ENCODE measurements around the gene RRP8.

RRP8 gene

DNA sequence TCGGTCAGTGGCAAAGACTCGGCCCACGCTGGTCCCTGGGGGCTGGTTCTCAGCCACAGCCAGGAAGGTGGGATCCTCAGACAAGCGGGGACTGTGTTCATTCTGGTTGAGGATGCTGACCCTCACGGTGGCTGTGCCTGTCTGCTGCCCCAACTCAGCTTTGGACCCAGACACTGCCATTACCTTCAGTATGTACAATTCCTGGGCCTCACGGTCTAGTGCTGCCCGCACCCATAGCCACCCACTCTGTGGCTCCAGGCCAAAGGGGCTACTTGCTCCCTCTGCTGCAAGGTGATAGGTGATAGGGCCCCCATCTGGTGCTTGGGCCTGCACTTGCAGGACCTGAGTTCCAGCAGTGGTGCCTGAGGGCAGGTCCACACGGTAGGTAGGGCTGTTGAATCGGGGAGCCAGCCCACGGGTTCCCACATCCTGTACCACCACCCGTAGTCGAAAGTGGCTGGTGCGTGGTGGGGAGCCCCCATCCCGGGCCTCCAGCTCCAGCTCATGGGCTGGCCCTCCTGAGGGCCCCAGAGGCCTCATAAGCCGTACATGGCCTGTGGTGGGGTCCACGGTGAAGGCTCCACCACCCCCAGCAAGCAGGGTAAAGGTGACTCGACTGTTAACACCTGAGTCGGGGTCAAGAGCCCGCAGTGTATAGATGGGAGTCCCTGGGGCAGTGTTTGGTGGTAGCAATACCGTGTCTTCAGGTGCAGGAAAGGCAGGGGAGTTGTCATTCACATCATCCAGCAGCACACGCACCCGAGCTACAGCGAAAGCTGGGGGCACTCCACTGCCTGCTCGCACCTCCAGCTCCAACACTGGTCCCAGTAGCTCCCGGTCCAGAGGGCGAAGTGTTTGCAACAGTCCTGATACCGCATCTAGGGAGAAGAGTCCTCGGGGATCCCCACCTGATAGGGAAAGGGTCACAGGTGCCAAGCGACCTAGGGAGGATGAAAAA, 29.0 kb upstream of the RRP8 start:
- DNase-seq (ENCODE audit: low read depth), result no peak

DNA sequence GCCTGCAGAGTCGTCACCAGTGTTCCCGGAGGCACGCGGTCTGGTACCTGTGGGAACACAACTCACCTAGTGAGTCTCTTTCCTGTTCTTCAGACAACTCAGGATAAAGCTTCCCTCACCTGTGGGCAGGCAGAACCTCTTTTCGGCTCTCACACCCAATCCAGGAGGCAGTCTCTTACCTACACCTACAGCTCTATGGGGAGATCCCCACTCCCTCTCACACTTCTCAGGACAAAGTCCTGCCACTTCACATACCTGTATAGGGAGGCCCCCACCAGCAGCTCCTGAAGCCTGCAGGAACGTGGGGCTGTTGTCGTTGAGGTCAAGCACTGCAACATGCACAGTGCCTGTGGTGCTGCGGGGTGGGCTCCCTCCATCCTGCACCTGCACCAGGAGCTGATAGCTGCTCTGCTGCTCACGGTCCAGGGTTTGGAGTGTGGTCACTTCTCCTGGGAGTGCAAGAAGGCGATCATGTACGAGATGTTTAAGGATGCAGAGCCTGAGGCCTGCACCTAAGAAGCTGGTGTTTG, 28.0 kb upstream of the RRP8 start:
- DNase-seq (ENCODE audit: low read depth), result no peak

DNA sequence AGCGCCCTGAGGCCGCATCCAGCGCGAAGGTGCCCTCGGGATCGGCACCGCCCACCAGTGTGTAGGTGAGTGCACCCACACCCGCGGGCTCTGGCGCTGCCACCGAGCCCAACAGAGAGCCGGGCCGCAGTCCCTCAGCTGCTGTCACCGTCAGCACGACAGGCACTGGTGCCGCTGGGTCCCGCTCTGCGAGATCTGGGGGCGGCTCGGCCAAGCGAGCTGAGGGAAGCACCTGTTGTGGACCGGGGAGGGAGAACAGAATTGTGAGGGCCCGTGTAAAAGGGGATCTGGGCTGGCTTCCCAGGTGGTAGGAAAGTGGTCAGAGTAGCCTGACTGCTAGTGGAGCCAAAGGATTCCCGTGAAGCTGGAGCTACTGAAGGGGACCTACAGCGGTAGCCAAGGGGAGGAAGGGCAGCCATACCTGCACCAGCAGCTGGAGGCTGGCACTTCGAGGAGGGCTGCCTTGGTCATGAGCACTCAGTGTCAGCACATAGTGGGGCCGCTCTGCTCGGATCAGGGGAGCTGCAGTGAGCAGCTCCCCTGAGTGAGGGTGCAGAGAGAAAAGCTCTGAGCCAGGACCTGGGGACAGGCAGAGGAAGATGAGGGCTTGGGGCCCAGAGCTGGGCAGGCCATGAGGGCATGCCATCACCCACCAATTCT, 27.3 kb upstream of the RRP8 start:
- no peak for DNase-seq (ENCODE audit: low read depth)

DNA sequence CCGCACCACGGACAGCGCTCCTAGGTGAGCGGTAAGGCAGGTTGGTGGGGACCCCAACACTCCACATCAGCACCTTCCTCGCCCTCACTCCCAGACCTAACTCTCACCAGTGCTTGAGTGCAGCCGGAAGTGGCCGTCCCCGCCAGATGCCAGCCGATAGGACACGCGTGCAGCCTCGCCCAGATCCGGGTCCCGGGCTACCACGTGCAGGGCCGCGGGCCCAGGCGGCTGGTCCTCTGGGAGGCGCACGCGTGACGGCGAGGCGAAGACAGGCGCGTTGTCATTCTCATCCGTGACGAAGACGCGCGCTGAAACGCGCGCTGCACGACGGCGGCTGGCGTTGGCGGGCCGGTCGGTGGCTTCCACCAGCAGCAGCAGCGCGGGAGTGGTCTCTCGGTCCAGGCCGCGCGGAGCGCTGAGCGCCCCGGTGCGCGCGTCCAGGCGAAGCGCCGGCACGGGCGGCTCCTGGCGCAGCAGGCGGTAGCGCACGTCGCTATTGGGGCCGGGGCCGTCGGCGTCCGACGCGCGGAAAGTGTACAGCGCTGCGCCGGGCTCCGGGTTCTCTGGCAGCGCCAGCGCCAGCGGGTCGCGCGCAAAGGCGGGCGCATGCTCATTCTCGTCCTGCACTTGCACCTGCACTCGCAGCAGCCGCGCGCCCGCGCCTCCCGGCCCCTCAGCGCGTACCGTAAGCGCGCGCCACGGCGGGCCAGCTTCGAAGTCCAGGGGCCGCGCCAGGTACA, 26.6 kb upstream of the RRP8 start:
- no peak for DNase-seq (ENCODE audit: low read depth)

DNA sequence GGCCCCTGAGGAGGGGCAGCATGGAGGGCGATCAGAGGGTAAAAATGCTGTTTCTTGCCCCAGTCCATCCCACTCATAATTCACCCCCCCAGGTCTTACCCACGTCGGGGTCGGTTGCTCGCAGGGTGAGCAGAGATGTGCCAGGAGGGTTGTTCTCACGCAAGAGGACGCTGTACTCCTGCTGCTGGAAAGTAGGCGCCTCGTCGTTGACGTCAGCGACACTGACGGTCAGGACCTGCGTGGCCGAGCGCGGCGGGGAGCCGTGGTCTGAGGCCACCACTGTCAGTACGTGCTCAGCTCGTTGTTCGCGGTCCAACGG, 26.1 kb upstream of the RRP8 start:
- no peak for DNase-seq (ENCODE audit: low read depth)

DNA sequence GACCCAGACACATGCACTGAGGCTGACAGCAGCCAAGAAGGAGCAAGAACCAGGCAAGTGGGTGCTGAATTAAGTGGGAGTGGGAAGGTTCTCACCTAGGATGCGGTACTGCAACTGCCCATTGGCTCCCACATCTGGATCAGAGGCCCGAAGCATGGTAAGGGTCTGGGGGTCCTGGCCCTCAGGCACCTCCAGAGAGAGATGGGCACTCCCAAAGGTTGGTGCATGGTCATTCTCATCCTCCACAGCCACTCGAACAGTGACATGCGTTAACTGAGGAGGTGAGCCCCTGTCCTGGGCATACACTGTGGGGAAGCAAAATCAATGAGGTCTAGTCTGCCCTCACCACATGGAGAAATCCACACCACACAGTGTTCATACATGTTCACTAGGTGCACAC, 25.1 kb upstream of the RRP8 start:
- no peak for DNase-seq (ENCODE audit: low read depth)

DNA sequence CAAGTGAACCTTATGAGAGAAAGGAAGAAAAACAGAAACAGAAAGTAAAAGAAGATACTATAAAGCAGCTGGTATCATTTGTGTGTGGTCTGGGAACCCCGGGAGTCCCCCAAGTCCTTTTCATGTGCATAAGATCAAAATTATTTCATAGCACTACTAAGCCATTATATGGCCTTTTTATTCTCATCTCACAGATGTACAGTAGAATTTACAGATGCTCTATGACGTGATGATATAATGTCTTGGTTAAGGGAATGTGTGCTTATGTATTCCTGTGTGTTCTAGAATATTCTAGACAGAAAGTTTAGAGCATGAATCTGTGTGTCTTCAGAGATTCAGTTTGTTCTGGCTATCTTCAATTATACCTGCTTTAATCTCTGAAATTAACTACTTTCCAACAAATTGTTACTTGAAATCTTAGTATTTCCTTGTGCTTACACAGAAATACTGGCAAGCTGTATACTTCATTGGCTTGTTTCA, 24.4 kb upstream of the RRP8 start:
- DNase-seq (ENCODE audit: low read depth), result no peak

DNA sequence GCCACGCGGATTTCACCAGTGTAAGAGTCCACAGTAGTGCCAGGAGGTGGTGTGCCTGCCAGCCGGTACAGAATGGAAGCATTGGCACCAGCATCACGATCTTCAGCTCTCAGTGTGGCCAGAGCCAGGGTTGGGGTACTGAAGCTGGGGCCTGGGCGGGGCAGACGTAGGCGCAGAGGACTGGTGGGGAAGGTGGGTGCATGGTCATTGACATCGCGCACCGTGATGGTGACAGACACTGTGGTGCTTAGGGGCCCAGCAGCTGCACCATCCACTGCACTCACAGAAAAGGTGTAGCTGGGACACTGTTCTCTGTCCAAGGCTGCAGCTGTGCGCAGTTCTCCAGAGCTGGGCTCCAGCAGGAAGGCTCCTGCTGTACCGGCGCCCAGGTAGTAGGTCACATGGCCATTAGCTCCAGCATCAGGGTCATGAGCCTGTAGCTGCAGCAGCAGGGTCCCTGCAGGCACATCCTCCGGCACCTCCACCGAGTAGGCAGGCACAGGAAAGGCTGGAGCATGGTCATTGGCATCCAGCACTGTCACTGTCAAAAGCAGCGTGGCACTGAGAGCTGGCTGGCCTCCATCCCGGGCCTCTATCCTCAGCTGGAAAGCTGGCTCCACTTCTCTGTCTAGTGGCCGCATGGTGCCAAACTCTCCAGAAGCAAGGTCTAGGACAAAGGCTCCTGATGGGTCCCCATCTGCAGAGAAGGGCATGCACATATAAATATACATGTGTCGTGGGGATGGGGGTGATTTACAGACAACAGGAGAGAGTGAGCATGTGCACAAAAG, 23.8 kb upstream of the RRP8 start:
- DNase-seq (ENCODE audit: low read depth), result no peak

DNA sequence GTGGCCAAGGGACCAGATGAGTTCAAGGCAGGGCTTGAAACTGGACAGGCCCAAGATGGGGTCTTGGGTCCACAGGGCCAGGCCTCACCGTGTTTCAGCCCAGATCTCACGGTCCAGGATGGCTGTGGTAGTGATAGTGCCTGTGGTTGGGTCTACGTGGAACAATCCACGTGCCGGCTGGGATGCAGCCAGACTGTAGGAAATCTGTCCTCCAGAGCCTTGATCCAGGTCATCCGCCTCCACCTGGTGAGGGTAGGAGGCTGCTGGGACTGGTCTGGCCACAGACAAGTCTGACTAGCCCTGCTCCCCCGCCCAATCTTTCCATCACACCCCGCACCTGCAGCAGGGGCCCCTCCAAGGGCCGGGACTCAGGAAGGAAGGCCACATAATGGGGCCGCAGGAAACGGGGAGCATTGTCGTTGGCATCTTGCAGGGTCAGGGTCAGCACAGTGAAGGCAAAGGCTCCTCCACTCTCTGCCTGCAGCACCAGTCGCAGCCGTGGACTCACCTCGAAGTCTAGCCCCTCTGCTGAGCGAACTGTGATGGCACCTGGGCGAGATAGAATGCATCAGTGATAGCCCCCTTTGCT, 22.5 kb upstream of the RRP8 start:
- no peak for DNase-seq (ENCODE audit: low read depth)

DNA sequence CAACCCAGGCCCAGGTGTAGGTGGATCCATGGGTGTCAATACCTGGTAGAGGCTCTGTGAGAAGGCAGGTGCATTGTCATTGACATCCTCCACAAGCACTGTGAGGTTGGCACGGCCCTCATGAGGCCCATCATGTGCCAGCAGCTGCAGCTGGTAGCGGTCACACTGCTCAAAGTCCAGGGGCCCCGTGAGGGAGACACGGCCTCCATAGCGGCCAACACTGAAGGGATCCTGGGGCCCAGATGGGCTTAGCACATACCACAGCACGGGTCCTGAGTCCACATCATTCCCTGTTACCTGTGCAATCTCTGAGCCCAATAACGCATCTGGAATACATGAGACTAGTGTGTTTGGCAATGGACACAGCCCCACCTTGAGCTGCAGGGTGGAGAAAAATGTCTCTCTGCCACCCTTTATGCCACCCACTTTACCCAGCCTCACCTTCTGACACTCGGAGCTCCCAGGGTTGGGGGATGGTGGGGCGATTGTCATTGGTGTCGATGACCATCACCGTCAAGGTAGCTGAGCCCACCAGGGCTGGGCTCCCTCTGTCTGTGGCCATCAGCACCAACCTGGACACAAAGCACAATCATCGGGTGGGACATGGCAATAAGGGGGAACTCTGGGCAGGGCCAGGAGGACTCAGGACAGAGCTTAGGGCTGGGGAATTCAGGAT, 21.9 kb upstream of the RRP8 start:
- no peak for DNase-seq (ENCODE audit: low read depth)

DNA sequence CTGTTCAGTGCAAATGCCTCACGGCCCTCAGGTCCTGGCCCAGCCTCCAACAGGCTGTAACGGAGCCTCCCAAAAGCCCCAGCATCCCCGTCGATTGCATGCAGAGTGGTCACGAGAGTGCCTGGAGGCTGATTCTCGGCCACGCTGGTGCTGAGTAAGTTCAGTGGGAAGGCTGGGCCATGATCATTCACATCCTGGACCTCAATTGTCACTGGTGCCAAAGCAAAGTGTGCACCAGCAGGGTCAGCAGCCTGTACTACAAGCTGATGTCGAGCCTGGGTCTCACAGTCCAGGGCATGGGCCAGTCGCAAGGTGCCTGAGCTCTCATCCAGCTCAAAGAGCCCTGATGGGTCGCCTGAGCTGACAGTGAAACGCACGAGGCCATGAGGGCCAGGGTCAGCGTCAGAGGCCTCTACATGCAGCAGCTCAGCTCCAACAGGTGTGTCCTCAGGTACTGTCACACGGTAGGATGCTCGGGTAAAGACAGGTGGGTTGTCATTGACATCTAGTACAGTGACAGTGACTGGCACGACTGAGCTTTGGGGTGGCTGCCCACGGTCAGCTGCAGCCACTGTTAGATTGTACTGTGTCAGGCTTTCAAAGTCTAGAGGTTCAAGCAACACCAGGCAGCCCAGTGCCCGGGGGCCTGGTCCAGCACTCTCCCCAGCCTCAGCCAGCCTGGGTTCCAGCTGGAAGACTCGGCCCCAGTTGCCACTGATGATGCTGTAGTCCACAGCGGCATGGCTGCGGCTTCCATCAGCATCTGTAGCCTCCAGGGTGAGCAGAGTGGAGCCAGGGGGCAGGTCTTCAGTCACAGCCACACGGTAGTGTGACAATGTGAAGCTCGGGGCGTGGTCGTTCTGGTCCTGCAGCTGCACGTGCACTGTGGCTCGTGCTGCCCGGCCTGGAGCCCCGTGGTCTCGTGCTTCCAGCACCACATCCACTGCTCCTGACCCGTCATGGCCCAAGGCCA, 20.3 kb upstream of the RRP8 start:
- DNase-seq (ENCODE audit: low read depth), result no peak

DNA sequence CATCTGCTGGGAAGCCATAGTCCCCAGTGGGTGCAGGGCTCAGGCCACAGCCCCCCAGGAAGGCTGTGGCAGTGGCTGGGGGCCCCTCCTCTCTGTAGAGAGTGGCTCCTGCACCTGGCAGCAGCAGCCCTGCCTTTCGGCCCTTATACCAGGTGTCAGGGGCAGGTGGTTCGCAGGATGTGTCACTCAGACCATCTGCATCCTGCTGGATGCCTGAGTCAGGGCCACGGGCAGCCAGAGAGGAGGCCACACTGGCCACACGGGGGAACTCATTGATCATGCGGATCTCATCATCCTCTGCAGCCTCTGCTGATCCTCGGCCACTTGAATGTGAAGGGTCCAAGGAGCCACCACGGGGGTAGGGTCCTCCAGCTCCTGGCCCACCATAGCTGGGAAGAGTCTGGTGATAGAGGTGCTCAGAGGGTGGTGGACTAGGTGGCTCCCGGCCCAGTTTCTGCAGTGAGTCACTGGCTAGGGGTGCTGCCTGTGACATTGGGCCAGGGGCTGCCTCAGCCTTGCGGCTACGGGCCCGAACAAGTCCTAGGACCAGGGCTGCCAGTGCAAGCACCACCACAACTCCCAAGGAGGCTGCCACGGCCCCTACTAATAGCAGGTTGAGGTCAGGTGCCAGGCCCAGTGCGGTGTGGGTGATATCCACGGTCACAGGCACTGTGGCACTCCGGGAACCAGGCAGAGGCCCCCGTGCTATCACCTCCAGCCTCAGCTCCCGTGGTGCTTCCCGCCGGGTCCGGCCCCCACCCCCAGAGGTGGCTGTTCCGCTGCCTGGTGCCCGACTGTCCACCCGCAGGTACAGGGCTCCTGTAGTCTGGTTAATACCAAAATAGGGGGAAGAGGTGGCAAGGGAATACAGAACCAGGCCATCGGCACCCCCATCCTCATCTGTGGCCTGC, 19.1 kb upstream of the RRP8 start:
- DNase-seq (ENCODE audit: low read depth), result no peak

DNA sequence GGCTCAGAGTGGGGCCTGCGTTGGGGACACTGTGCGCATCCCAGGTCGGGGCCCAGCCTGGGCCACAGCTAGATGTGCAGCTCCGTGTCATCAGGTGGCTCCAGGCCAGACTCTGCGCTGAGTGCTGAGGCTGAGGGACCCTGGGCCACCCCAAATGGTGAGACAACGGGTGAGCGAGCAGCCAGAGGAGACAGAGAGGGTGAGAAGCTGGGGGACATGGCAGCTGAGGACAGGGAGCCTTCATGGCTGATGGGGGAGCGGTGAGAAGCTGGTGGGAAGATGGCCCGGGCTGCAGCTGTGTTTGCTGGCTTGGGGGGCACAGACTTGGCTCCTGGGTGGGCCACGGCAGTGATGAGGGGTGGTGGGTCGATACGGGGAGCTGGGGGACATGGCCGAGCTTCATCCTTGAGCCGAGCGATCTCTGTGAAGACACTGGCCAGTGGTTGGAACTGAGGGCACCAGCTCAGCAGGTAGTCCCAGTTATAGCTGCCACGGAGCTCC, 18.3 kb upstream of the RRP8 start:
- DNase-seq (ENCODE audit: low read depth), result no peak

DNA sequence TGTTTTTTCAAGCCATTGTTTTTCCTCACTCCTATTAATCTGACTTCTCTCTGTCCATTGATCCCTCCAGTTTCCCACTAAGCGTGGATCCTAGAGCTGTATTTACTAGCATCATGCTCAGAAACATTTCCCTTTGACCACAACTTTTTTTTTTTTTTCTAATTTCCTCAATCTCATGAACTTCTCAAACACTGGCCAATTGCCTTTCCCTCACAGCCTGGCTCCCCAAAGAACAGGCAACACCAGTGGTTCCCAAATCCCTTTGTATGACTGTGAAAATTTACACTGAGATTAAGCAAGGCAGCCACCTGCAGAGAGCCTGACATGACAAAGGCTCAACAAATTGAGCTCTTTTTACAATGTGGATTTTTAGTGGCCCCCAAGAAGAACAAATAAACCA, 17.2 kb upstream of the RRP8 start:
- DNase-seq (ENCODE audit: low read depth), result no peak

DNA sequence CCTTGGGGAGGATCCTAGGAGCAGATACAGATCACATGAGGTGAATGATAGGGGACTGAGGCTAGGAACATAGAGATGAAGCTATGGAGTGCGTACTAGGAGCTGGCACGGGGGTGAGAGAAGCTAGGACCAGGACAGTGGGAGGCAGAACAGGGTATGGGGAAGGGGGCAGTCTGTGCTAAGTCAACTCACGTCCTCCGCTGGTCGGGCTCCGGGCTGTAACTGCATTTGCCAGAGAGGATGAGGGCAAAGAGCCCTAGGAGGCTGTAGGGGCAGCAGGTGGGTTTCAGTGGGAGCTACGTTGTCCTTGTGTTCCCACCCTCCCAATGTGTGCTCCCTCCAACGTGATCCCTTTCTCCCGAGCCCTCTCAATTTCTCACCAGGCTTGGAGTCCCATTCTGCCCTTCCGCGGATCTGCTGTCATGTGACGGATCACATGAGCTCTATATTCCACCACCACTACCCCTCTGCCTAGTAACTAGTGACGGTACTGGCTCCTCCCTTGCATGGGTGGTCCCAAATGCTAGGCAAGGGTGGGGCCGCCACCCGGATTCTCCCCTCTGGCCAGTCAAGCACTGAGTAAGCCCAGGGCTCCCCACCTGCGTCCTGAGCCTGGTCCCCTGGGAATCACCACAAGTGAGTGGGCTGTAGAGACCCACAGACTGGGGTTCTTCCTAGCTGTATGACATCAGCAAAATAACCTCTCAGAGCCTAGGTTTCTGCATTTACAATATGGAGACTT, 15.8 kb upstream of the RRP8 start, which contains the start of gene TPP1:
Gene TPP1, minus strand, starts transcription at position 419 of the 742 bp plus-strand sequence. Its CDS starts 22 bp downstream, at position 397.
- peak; percentile 89 for DNase-seq (ENCODE audit: low read depth)

DNA sequence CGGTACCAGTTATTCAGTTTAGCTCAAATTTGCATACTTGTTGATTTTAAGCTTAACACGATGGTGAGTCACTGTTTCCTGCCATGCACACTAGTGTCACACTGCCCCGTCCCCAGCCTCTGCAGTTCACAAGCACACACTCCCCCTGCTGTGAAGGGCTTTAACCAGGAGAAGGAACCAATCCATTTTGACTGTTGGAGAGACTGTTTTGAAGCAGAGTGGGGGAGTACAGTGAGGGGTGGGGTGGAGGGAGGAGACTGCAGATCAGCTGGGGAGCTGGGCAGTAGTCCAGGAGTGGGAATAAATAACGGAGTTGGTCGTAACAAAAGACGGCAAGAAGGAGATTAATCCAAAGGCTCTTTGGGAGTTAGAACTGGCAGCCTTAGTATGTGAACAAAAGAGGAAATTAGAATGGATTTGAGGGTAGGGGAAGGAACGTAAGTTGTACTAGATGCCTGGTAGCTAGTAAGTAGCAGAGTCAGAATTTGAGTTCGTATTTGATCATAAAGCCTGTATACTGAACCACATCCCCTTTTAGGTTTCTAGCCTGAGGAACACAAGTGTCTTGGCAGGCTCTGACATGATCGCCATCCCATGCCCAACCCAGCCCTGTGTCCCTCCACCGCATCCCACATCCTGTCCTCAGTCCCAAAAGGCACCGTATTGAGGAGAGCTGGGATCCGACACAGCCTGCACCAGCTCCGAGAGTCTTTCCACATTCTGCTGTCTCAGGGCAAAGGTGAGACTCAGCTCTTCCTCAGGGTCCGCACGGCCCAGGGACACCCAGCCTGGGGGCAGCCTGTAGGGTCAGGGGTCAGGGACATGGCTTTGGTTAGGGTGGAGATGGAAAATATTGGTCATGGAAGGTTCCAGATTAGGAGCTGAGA, 14.9 kb upstream of the RRP8 start:
- peak; percentile 72 for DNase-seq (ENCODE audit: low read depth)

Measured in amniotic epithelial cell (primary cell).